HepG2 (cell line): ENCODE measurements around the gene TPM3. TPM values are rescaled to one million over a fixed set of nuclear protein-coding genes. Genes with fewer than 3 reads are reported as not detected.
A peak's percentile ranks its signal among the peaks of the same experiment; 100 is the strongest.

Source experiments
- FOXP1 ChIP-seq, 2 experiments: fragments of 450-650 bp in 1 of 2; IDR thresholded peaks; 2 replicates each; pipeline ENCODE4 v1.6.1; 2017 to 2018; ENCODE audit warnings: antibody characterized with exemption in 1 of 2
- HOXA3 ChIP-seq: sonication (generic); formaldehyde crosslinking; IDR thresholded peaks from 2 replicates; pipeline ENCODE4 v1.5.0; 2020; ENCODE audit warnings: missing genetic modification reagents
- LCORL ChIP-seq, 2 experiments: fragments of 450-650 bp in 1 of 2; sonication (generic) in 1 of 2; formaldehyde crosslinking in 1 of 2; IDR thresholded peaks; 2 replicates each; pipeline versions ENCODE4 v1.5.0 to v1.6.1; 2017 to 2020; ENCODE audit warnings: antibody characterized with exemption in 1 of 2, missing genetic modification reagents in 1 of 2
- MEIS2 ChIP-seq: sonication (generic); formaldehyde crosslinking; IDR thresholded peaks from 2 replicates; pipeline ENCODE4 v1.9.0; 2021; ENCODE audit warnings: mild to moderate bottlenecking, missing genetic modification reagents
- MIXL1 ChIP-seq: IDR thresholded peaks from 2 replicates; pipeline ENCODE4 v1.6.1; 2016
- NFE2L2 ChIP-seq: fragments of 150-350 bp; IDR thresholded peaks from 2 replicates; pipeline ENCODE4 v1.6.1; 2014; ENCODE audit warnings: low read length
- RCOR2 ChIP-seq: IDR thresholded peaks from 2 replicates; pipeline ENCODE4 v1.6.1; 2016; ENCODE audit warnings: missing biosample characterization, missing genetic modification reagents
- SKIL ChIP-seq: sonication (generic); formaldehyde crosslinking; IDR thresholded peaks from 2 replicates; pipeline ENCODE4 v1.8.0; 2022; ENCODE audit warnings: missing genetic modification reagents, mild to moderate bottlenecking, moderate library complexity, borderline replicate concordance
- WIZ ChIP-seq: sonication (generic); formaldehyde crosslinking; IDR thresholded peaks from 2 replicates; pipeline ENCODE4 v1.5.1; 2020; ENCODE audit warnings: mild to moderate bottlenecking, missing genetic modification reagents
- ZBTB40 ChIP-seq, 2 experiments: fragments of 450-650 bp in 1 of 2; sonication (generic) in 1 of 2; formaldehyde crosslinking in 1 of 2; IDR thresholded peaks; 2 replicates each; pipeline versions ENCODE4 v1.6.1 to v1.8.0; 2016 to 2022; ENCODE audit warnings: antibody characterized with exemption in 1 of 2, mild to moderate bottlenecking in 1 of 2, missing genetic modification reagents in 1 of 2
- ZBTB8A ChIP-seq: sonication (generic); formaldehyde crosslinking; IDR thresholded peaks from 2 replicates; pipeline ENCODE4 v1.4.0; 2020; ENCODE audit warnings: mild to moderate bottlenecking, low read depth, missing genetic modification reagents, borderline replicate concordance
- ZFY ChIP-seq: sonication (generic); formaldehyde crosslinking; IDR thresholded peaks from 2 replicates; pipeline ENCODE4 v1.4.0; 2020; ENCODE audit warnings: missing genetic modification reagents
- ZGPAT ChIP-seq: IDR thresholded peaks from 2 replicates; pipeline ENCODE4 v1.6.1; 2016; ENCODE audit warnings: mild to moderate bottlenecking
- ZNF816 ChIP-seq: sonication (generic); formaldehyde crosslinking; IDR thresholded peaks from 2 replicates; pipeline ENCODE4 v1.8.0; 2022; ENCODE audit warnings: missing genetic modification reagents, mild to moderate bottlenecking, borderline replicate concordance
- ZSCAN31 ChIP-seq: sonication (generic); formaldehyde crosslinking; IDR thresholded peaks from 2 replicates; pipeline ENCODE4 v1.5.0; 2020; ENCODE audit warnings: low read depth, mild to moderate bottlenecking, missing genetic modification reagents
- polyA plus RNA-seq, 8 experiments: library from polyadenylated mRNA; depleted of rRNA in 3 of 8; stranded (reverse) in 7 of 8; unstranded in 1 of 8; fragments of >200 nt; fragmentation: Illumina TruSeq in 4 of 8; extraction: Trizol in 4 of 8; gene quantifications; 2 replicates each; pipeline versions ENCODE4 v1.2.1 to v1.2.3, GENCODE V29; 2011 to 2016; ENCODE audit warnings: low read depth in 4 of 8, missing spikeins in 1 of 8, mixed read lengths in 1 of 8; ENCODE audit not compliant: insufficient read depth in 1 of 8
- total RNA-seq, 5 experiments: library from RNA; depleted of rRNA; stranded (reverse); fragments of >200 nt; fragmentation: Illumina TruSeq; extraction: Trizol; gene quantifications; 2 replicates each; pipeline ENCODE4 v1.2.3, GENCODE V29; 2016; ENCODE audit warnings: low read depth in 1 of 5
- TF ChIP-seq, protein P1 (sequence below): sonication (generic); formaldehyde crosslinking; conservative IDR thresholded peaks from 2 replicates; pipeline ENCODE4 v1.4.0; 2020; ENCODE audit warnings: missing genetic modification reagents

TPM3 gene
- total and polyA plus RNA-seq, 2 of the 13 experiments (the other 11 are each of a cell fraction or from before 2014, with no cell fraction given): 160 to 307 TPM

- TF ChIP-seq ZGPAT (CRISPR knock-in tag) (peak; percentile 40; the same call in 1 of the 2 replicates), FOXP1 (IDR thresholded peaks at IDR 0.05) (no peak), FOXP1 (CRISPR knock-in tag; IDR thresholded peaks at IDR 0.05) (peak; percentile 71), LCORL (IDR thresholded peaks at IDR 0.05) (0 out of 2 replicates have a peak, but pooled peaks have one; percentile 36), LCORL (CRISPR knock-in tag; IDR thresholded peaks at IDR 0.05) (peak; percentile 57; the same call in 1 of the 2 replicates), MIXL1 (CRISPR knock-in tag) (peak; percentile 96), ZNF816 (CRISPR knock-in tag) (peak; percentile 71; the same call in 1 of the 2 replicates), ZBTB40 (IDR thresholded peaks at IDR 0.05) (no peak), ZBTB40 (CRISPR knock-in tag; IDR thresholded peaks at IDR 0.05) (no peak), RCOR2 (CRISPR knock-in tag) (peak; percentile 59; the same call in 1 of the 2 replicates), MEIS2 (CRISPR knock-in tag) (peak; percentile 63; the same call in 1 of the 2 replicates), ZFY (CRISPR knock-in tag) (peak; percentile 64), ZSCAN31 (CRISPR knock-in tag) (no peak), SKIL (CRISPR knock-in tag) (no peak), WIZ (CRISPR knock-in tag) (no peak), NFE2L2 (no peak), ZBTB8A (CRISPR knock-in tag) (no peak), HOXA3 (CRISPR knock-in tag) (0 out of 2 replicates have a peak, but pooled peaks have one; percentile 23)
- TF ChIP-seq, protein P1, sequence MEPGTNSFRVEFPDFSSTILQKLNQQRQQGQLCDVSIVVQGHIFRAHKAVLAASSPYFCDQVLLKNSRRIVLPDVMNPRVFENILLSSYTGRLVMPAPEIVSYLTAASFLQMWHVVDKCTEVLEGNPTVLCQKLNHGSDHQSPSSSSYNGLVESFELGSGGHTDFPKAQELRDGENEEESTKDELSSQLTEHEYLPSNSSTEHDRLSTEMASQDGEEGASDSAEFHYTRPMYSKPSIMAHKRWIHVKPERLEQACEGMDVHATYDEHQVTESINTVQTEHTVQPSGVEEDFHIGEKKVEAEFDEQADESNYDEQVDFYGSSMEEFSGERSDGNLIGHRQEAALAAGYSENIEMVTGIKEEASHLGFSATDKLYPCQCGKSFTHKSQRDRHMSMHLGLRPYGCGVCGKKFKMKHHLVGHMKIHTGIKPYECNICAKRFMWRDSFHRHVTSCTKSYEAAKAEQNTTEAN (CRISPR knock-in tag): 0 out of 2 replicates have a peak, but pooled peaks have one; percentile 20
Measured at GRCh38 chr1:154237435-154237834, 45.5 kb upstream of the TPM3 start (continued).
